K562 (cell line): ENCODE data around the gene KLHL22. TPM values are rescaled to one million over a fixed set of nuclear protein-coding genes. Genes with fewer than 3 reads are reported as not detected.

Experiments used
- ARID1B ChIP-seq: fragments of 450-650 bp; IDR thresholded peaks from 2 replicates; pipeline ENCODE4 v1.6.1; 2016; ENCODE audit warnings: antibody characterized with exemption, mild to moderate bottlenecking, inconsistent platforms
- CBFB ChIP-seq: sonication (generic); formaldehyde crosslinking; IDR thresholded peaks from 2 replicates; pipeline ENCODE4 v1.4.0; 2020; ENCODE audit warnings: mild to moderate bottlenecking, missing genetic modification reagents
- ESRRB ChIP-seq: fragments of 250-450 bp; sonication (Bioruptor Pico); IDR thresholded peaks from 2 replicates; pipeline ENCODE4 v1.5.0; 2020; ENCODE audit warnings: mild to moderate bottlenecking, moderate library complexity, borderline replicate concordance
- FIP1L1 ChIP-seq: fragments of 200-400 bp; formaldehyde crosslinking; IDR thresholded peaks from 2 replicates; pipeline ENCODE4 v1.6.1; 2018; ENCODE audit warnings: mild to moderate bottlenecking, low read depth, low read length; ENCODE audit not compliant: poor library complexity, severe bottlenecking
- HINFP ChIP-seq: fragments of 450-650 bp; conservative IDR thresholded peaks from 2 replicates; pipeline ENCODE4 v1.6.1; 2016; ENCODE audit warnings: missing genetic modification characterization, low read depth, mild to moderate bottlenecking, control low read depth, missing compliant biosample characterization
- HIVEP1 ChIP-seq: fragments of 250-450 bp; sonication (Bioruptor Pico); IDR thresholded peaks from 2 replicates; pipeline ENCODE4 v1.4.0; 2020; ENCODE audit warnings: mild to moderate bottlenecking
- ILK ChIP-seq: fragments of 450-650 bp; IDR thresholded peaks from 2 replicates; pipeline ENCODE4 v1.6.1; 2016; ENCODE audit warnings: missing genetic modification characterization, low read depth, mild to moderate bottlenecking, missing compliant biosample characterization, moderate library complexity, borderline replicate concordance
- KHSRP ChIP-seq: fragments of 450-650 bp; IDR thresholded peaks from 2 replicates; pipeline ENCODE4 v1.6.1; 2017
- MCM7 ChIP-seq, 2 experiments: fragments of 450-650 bp; IDR thresholded peaks; 2 replicates each; pipeline ENCODE4 v1.6.1; 2016 to 2018
- MEF2A ChIP-seq: IDR thresholded peaks from 2 replicates; pipeline ENCODE4 v1.6.1; 2011; ENCODE audit warnings: low read depth, mild to moderate bottlenecking, low read length, moderate library complexity; ENCODE audit not compliant: control insufficient read depth
- NCOA6 ChIP-seq: fragments of 450-650 bp; IDR thresholded peaks from 2 replicates; pipeline ENCODE4 v1.6.1; 2017; ENCODE audit warnings: mild to moderate bottlenecking
- NFE2L1 ChIP-seq: fragments of 450-650 bp; IDR thresholded peaks from 2 replicates; pipeline ENCODE4 v1.6.1; 2016; ENCODE audit warnings: missing genetic modification characterization, low read depth, mild to moderate bottlenecking, missing compliant biosample characterization, moderate library complexity, borderline replicate concordance
- RREB1 ChIP-seq: fragments of 250-450 bp; sonication (Bioruptor Pico); IDR thresholded peaks from 2 replicates; pipeline ENCODE4 v1.4.0; 2020
- STAG1 ChIP-seq: sonication (generic); formaldehyde crosslinking; IDR thresholded peaks from 2 replicates; pipeline ENCODE4 v1.5.0; 2020; ENCODE audit warnings: missing genetic modification reagents, borderline replicate concordance
- STAT5A ChIP-seq: IDR thresholded peaks from 2 replicates; pipeline ENCODE4 v1.6.1; 2012; ENCODE audit warnings: low read length, inconsistent platforms, borderline replicate concordance
- TAF9B ChIP-seq: fragments of 450-650 bp; IDR thresholded peaks from 2 replicates; pipeline ENCODE4 v1.6.1; 2018; ENCODE audit warnings: mild to moderate bottlenecking; ENCODE audit not compliant: partially characterized antibody
- TEAD4 ChIP-seq, 2 experiments: sonication (generic) in 1 of 2; formaldehyde crosslinking in 1 of 2; IDR thresholded peaks; 2 replicates each; pipeline versions ENCODE4 v1.6.1 to v1.8.0; 2012 to 2022; ENCODE audit warnings: borderline replicate concordance in 1 of 2, inconsistent platforms in 1 of 2, low read length in 1 of 2, mild to moderate bottlenecking in 1 of 2, missing genetic modification reagents in 1 of 2
- XRCC5 ChIP-seq: fragments of 200-400 bp; formaldehyde crosslinking; IDR thresholded peaks from 2 replicates; pipeline ENCODE4 v1.6.1; 2017; ENCODE audit warnings: low read depth, mild to moderate bottlenecking, low read length
- ZNF23 ChIP-seq: fragments of 250-450 bp; sonication (Bioruptor Pico); IDR thresholded peaks from 2 replicates; pipeline ENCODE4 v1.4.0; 2020; ENCODE audit warnings: mild to moderate bottlenecking
- ZNF445 ChIP-seq: fragments of 250-450 bp; sonication (Bioruptor Pico); IDR thresholded peaks from 2 replicates; pipeline ENCODE4 v1.4.0; 2020; ENCODE audit warnings: low read depth, mild to moderate bottlenecking, moderate library complexity
- ZNF707 ChIP-seq: fragments of 250-450 bp; sonication (Bioruptor Pico); conservative IDR thresholded peaks from 2 replicates; pipeline ENCODE4 v1.8.0; 2022; ENCODE audit warnings: inconsistent platforms, mild to moderate bottlenecking, moderate library complexity
- ZNF830 ChIP-seq: fragments of 250-450 bp; sonication (Bioruptor Pico); IDR thresholded peaks from 2 replicates; pipeline ENCODE4 v1.5.0; 2021; ENCODE audit warnings: mild to moderate bottlenecking
- polyA plus RNA-seq, 8 experiments: library from polyadenylated mRNA; depleted of rRNA in 4 of 8; stranded (reverse) in 5 of 8; unstranded in 3 of 8; fragments of >200 nt; fragmentation: Nextera tagmentation in 2 of 8; fragmentation: Illumina TruSeq in 1 of 8; extraction: Ambion mirVana in 2 of 8; extraction: Trizol in 1 of 8; gene quantifications; 2 replicates each; pipeline versions ENCODE4 v1.2.1 to v1.2.3, GENCODE V29; 2011 to 2014; ENCODE audit warnings: inconsistent platforms in 1 of 8, missing spikeins in 1 of 8
- total RNA-seq, 7 experiments: library from RNA; depleted of rRNA in 6 of 7; stranded (reverse); fragments of >200 nt in 6 of 7; fragmentation: Illumina TruSeq in 2 of 7; extraction: Trizol in 2 of 7; gene quantifications; 2 replicates each; pipeline versions ENCODE4 v1.2.1 to v1.2.3, GENCODE V29; 2011 to 2021; ENCODE audit warnings: low replicate concordance in 1 of 7

KLHL22 gene
- total and polyA plus RNA-seq, 9 of the 15 experiments (the other 6 are each of a cell fraction or from before 2014, with no cell fraction given): 1.3 to 25.6 (median 15.2) TPM

DNA sequence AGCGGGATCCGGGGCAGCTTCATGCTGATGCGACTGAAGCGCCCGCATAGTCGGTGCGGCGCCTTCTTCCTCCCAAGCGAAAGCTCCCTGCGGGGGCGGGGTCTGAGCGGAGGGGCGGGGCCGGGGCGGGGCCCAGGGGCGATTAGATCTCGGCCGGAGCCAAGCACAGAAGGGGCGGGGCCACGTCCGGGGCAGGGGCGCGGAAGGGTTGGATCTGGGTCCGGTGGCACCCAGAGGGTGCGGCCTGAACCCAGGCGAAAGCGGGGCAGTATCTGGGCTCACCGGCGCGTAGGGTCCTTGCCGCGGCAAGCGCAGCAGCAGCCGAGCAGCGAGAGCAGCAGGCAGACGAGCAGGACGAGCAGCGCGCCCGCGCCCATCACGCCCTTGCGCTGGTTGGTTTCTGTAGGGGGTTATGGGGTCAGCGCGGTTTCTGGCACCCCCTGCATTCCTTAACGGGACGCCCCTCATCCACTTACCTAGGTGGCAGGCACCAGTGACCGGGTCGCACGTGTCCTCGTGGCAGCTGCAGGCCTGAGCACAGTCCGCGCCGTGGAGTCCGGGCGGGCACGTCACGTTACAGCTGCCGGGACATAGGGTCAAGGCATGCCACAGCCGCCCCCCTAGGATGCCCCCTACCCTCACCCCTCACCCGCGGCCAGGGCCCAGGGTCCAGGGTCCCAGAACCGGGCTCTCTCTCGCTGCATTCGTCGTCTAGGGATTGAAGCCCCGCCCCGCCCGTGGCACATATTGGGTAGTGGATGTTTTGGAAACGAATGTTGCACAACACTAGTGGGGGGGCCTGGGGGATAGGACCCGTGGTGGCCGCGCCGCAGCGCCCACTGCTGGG is 66.1 kb downstream of the KLHL22 start (continued):
- TF ChIP-seq HINFP (tag): no peak
- TF ChIP-seq CBFB (CRISPR knock-in tag): peak; percentile 72
- TF ChIP-seq ZNF830 (CRISPR knock-in tag): no peak; the same call in 1 of the 2 replicates
- no peak for TF ChIP-seq STAT5A
- TF ChIP-seq NCOA6: no peak
- TF ChIP-seq NFE2L1 (tag): no peak
- peak; percentile 33; the same call in 1 of the 2 replicates for TF ChIP-seq TEAD4 (IDR thresholded peaks at IDR 0.05; ENCODE audit: low read length)
- peak; percentile 87; the same call in 1 of the 2 replicates for TF ChIP-seq TEAD4 (CRISPR knock-in tag; IDR thresholded peaks at IDR 0.05; ENCODE audit: borderline replicate concordance)
- TF ChIP-seq XRCC5: no peak
- no peak for TF ChIP-seq ZNF23 (CRISPR knock-in tag)
- TF ChIP-seq MCM7 (IDR thresholded peaks at IDR 0.05): no peak
- TF ChIP-seq ILK (tag): no peak
- no peak for TF ChIP-seq ARID1B
- no peak; the same call in 1 of the 2 replicates for TF ChIP-seq HIVEP1
- peak; percentile 95 for TF ChIP-seq RREB1 (CRISPR knock-in tag)
- TF ChIP-seq TAF9B: no peak
- no peak for TF ChIP-seq ESRRB (CRISPR knock-in tag)
- TF ChIP-seq MEF2A: no peak
- TF ChIP-seq KHSRP: no peak
- TF ChIP-seq STAG1 (CRISPR knock-in tag): no peak
- TF ChIP-seq FIP1L1: no peak
- TF ChIP-seq ZNF707 (CRISPR knock-in tag): no peak
- no peak; the same call in 1 of the 2 replicates for TF ChIP-seq ZNF445 (CRISPR knock-in tag)
